ENCODE data around the gene MCM9.
"Not testable (repeated sequence)": the region's sequence is repeated elsewhere in the genome, so short reads cannot be mapped to it uniquely, and the experiment has no call there.

Gene MCM9

DNA sequence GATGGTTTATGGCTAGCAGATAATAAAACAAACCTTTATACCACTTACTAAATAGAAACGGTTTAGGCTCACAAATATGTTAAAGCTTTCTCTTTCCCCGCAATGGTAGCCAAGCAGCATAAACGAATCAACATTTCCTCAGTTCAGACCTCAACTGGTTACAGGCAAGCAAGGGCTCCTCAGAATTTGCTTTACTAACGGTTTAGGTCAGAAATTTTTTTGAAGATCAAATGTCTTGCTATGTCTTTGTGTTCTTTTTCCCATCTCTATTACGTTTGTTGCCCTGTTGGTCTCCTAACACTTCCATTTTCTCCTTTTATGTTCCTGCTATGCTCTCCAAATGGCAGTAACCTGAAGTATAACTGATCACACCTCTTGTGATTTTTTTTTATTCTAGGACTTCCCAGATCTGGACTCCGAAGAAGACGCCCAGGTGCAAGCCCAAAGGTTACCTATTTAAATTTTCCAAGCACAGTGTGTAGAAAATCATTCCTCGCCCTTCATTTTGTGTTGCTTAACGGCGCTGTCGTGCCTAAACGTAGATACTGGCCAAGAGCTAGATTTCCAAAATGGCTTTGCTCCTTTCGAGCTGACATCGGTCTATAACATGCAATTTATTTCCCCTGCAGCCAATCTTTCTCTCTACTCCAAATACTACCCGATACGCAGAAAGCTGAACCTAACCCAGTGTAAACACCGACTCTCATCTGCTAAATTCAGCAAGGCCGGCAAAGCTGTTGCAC, 41.7 kb downstream of the MCM9 start:
- DNase-seq (ENCODE audit: low spot score): peak; percentile 81

DNA sequence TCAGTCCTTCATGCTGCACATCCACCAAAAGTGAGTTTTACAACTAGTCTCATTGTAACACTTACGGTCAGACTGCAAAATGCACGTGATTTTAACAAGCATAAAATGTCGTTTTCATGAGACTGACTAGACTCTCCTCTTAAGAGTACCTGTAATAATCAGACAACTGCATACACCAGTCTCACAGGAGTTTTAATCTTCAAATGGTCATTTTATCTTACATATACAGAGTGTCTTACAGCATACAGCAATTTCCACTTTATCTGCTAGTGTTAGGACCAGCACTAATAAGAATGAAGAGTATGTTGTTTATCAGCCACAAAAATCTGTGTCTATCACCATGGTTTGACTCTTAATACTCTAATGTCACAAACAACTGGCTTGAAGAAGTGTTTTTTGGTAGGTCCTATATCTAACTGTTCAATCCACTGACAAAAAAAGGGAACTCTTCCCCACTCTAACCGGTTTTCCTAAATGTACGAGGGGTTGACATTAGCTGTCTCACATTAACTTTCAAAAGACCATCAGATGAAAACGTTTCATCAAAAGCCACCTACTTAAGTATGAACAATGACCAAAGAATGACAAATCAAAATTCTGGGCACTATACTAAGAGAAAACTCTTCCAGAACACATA, 42.5 kb downstream of the MCM9 start:
- DNase-seq (ENCODE audit: low spot score): peak; percentile 25

DNA sequence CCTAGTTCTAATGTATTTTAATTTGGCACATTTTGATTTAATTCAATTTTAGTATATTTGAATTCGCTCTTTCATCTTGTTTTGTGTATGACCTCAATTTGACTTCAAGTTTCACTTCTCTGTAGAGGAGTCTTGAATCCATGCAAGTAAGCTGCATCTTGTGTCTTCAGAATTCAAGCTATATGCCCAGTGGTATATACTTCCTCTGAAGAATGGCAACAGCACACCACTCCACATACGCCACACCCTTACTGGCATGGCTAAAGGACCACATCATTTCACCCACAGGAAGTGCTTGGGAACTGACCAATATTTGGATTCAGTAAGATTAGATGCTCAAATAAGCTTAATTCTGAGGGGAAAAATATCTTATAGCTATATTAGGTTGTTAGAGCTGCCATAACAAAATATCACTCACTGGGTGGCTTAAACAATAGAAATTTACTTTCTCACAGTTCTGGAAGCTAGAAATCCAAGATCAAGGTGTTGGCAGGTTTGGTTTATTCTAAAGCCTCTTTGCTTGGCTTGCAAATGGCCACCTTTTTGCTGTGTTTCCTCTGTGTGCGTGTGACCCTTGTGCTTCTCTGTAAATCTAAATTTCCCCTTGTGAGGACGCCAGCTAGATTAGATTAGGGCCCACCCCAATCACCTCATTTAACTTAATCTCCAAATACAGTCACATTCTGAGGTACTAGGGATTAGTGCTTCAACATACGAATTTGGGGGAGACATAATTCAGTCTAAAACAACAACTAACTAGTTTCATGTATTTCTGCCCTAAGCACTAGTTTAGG, 43.8 kb downstream of the MCM9 start:
- no peak for DNase-seq (ENCODE audit: low spot score)

DNA sequence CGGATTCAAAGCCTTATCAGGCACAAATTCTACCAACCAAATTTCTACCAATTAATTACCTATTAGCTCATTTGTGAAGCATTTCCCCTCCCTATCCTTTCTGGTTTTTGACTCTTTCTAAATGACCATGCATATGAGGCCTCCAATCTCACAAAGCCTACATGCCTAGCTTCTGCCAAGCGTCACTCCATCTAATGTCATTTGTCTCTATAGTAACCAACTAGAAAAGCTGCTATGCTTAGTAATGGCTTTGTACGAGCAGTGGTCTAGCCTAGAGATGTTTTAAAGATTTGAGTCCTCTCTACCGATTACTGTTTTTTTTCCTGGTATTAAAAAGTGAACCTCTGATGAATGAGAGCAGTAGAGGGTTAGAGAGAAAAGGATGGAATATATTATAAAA, 45.8 kb downstream of the MCM9 start:
- no peak for DNase-seq (ENCODE audit: low spot score)

DNA sequence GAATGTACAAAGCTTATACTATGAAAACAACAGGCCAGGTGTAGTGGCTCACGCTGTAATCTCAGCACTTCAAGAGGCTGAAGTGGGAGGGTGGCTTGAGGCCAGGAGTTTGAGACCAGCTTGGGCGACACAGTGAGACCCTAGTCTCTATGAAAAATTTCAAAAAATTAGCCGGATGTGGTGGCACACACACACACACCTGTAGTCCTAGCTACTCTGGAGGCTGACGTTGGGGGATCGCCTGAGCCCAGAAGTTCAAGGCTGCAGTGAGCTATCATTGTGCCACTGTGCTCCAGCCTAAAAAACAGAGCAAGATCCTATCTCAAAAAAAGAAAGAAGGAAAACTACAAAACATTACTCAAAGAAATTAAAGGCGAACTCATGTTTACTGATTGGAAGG, 48.3 kb downstream of the MCM9 start:
- no peak for DNase-seq (ENCODE audit: low spot score)

DNA sequence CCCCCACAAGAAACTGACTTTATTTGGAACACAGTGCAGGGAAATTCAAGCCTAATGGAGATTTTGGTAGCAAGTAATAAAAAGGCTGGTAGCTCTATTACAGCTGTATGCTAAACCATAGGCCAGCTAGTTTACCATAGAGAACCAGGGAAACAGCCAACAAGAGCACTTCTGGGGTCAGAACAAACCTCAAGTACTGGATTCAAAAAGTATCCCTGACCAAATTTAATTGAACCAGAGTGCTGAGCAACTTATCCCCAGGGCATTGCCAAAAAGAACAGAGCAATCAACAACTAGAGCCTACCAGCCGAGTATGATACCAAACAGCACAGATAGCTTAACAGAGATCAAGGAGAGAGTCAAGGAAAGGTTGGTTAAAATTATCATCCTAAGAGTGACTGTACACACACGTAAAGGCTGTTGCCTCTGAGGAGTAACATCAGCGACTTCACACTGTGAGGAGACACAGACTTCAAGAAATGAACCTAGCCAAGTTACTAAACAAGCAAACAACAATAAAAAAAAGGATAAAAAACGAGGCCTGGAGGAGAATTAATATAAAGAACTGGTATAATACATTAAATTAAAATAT, 52.5 kb downstream of the MCM9 start:
- DNase-seq (ENCODE audit: low spot score): no peak

DNA sequence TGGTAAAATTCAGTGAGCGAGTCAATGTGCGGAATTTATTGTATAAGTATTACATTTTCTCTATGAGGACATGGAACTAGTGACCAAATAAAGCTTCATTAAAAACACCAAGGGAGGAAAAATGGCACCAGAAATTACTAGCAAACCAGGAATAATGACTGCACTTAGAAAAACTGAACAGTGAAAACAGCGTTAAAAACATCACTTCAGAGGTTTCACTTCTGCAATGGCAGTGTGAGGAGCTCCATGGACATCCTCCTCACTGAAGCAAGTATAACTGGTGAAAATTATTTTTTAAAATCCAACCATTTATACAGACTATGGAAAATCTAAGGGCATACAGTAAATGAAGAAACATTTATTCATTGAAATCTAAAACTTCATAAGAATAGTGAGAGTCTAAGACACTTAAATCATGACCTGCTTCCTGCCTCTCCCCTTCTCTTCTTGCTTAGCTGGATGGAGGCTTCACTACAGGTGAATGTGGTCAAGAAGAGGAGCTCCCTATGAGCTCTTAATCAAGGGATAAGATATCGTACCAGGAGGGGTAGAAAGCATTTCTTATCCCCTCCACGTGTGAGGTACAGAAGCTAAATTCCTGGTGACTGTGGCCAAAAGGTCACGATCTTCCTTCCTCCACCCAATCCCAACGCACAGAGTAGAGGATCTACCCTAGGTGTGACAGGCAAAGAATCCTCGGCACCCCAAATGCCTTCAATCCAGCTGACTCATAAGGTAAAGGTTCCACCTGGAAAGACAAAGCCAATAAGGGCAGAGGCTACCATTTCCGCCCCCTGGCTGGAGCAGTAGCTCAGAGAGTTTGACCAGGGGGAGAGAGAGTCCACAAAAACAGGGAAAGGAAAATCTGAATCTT, 53.3 kb downstream of the MCM9 start:
- DNase-seq (ENCODE audit: low spot score): no peak

DNA sequence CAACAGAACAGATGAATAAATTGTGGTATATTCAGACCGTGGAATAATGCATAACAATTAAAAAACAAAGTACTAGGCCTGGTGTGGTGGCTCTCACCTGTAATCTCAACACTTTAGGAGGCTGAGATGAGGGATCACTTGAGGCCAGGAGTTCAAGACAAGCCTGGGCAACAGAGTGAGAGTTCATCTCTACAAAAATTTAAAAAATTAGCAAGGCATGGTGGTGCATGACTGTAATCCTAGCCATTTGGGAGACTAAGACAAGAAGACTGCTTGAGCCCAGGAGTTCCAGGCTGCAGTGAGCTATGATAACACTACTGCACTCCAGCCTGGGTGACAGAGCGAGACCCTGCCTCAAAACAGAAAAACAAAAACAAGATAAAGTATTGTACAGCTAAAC, 57.2 kb downstream of the MCM9 start:
- no peak for DNase-seq (ENCODE audit: low spot score)

DNA sequence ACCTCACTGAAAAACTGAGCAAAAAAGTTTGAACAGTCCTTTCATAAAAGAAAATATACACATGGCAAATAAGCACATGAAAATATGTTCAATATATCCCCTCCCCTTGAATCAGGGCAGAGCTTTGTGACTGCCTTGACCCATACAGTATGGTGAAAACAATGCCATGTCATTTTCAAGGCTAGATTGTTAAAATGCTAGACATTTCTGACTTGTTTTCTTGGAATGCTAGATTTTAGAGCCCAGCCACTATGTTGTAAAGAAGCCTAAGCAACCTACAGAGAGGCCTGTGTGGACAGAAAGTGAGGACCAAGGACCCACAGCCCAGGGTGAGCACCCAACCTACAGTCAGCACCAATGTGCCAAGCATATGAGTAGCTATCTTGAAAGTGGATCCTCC, 58.1 kb downstream of the MCM9 start:
- DNase-seq (ENCODE audit: low spot score): no peak

DNA sequence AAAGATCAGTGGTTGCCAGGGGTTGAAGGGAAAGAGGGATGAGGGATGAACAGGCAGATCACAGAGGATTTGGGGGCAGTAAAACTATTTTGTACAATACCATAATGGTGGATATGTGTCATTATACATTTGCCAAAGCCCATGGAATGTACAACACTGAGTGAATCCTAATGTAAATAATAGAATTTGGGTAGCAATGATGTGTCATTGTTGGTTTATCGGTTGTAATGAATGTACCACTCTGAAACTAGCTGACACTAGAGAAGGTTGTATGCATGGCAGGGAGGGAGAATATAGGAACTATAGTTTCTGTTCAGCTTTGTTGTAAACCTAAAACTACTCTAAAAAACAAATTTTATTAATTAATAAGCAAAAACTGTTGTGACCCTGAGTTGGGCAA, 58.8 kb downstream of the MCM9 start:
- DNase-seq (ENCODE audit: low spot score): no peak

DNA sequence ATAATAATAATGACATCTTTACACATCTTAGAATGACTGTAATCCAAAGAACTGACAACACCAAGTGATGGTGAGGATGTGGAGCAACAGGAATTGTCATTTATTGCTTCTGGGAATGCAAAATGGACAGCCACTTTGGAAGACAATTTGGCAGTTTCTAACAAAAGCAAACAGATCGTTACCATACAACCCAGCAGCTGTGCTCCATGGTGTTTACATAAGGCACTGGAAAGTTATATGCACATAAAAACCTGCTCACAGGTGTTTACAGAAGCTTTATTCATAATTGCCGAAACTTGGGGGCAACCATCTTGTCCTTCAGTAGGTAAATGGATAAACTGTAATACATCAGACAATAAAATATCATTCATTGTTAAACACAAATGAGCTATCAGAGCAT, 59.3 kb downstream of the MCM9 start:
- DNase-seq (ENCODE audit: low spot score): no peak

DNA sequence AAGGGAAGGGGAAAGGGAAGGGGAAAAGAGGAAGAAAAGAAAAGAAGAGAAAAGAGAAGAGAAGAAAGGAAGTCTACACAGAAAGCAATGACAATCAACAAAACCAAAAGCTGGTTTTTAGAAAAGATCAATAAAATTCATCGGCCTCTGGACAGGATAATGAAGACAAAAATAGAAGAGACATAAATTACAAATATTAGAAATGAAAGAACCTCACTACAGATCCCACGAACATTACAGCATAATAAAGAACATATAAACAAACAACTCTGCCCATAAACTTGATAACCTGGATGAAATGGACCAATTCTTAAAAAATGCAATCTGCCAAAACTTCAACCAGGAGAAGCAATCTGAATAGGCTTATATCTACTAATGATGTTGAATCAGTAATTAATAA, 61.7 kb downstream of the MCM9 start:
- DNase-seq (ENCODE audit: low spot score): no peak

DNA sequence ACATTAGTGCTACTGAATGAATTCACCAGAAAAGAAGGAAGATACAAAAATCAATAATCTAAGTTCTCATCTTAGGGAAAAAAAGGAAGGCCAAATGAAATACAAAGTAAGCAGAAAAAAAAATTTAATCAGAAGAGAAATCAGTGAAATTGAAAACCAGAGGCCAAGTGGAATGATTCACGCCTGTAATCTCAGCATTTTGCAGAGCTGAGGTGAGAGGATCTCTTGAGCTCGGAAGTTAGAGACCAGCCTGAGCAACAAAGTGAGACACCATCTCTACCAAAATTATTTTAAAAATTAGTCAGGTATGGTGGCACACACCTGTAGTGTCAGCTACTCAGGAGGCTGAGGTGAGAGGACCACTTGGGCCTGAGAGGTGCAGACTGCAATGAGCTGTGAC, 62.2 kb downstream of the MCM9 start:
- DNase-seq (ENCODE audit: low spot score): no peak

DNA sequence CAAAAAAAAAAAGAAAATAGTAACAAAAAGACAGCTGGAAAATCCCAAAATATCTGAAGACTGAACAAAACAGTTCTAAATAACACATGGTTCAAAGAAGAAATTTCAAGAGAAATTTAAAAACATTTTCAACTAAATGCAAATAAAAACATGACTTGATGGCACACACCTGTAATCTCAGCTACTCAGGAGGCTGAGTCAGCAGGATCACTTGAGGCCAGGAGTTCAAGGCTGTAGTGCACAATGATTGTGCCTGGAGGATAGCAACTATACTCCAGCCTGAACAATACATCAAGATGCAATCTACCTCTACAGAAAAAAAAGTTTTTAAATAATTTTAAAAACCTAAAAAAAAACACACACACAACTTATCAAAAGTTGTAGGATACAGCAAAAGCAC, 62.6 kb downstream of the MCM9 start:
- DNase-seq (ENCODE audit: low spot score): no peak

DNA sequence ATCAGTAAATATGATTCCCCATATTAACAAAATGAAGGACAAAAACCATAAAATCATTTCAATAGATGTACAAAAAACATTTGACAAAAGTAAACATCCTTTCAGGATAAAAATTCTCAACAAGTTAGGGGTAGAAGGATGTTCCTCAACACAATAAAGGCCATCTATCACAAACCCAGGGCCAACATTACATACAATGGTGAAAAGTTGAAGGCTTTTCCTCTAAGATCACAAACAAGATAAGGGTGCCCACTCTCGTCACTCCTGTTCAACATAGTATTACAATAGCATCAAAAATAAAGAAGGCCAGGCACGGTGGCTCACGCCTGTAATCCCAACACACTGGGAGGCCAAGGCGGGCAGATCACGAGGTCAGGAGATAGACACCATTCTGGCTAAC, 63.6 kb downstream of the MCM9 start:
- DNase-seq (ENCODE audit: low spot score): no peak

DNA sequence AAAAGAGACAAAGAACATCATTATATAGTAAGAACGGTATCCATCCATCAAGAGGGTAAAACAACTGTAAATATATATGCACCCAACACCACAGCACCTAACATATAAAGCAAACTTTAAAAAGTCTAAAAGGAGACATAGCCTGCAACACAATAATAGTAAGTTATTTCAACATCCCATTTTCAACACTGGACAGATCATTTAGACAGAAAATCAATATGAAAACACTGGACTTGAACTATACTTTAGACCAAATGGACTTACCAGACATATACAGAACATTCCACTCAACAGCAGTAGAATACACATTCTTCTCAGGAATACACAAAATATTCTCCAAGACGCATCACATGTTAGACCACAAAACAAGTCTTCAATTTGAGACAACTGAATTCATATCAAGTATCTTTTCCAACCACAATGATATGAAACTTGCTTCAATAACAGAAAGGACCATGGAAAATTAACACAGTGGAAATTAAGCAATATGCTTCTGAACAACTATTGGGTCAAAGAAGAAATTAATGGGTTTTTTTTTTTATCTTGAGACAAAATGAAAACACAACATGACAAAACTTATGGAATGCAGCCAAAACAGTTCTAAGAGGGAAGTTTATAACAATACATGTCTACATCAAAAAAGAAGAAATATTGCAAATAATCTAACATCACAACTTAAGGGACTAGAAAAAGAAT, 64.9 kb downstream of the MCM9 start:
- no peak for DNase-seq (ENCODE audit: low spot score)

DNA sequence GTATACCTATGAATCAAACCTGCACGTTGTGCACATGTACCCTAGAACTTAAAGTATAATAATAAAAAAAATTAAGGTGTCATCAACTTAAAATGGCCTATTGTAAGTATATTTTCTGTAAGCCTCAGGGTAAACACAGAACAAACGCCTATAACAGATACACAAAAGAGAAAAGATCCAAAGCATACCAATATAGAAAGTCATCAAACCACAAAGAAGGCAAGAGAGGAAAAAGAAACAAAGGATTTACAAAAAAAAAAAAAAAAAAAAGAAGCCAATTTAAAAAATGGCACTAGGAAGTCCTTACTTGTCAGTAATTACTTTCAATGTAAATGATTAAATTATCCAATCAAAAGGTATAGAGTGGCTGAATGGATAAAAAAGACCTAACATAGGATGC, 65.6 kb downstream of the MCM9 start:
- DNase-seq (ENCODE audit: low spot score): peak; percentile 8

DNA sequence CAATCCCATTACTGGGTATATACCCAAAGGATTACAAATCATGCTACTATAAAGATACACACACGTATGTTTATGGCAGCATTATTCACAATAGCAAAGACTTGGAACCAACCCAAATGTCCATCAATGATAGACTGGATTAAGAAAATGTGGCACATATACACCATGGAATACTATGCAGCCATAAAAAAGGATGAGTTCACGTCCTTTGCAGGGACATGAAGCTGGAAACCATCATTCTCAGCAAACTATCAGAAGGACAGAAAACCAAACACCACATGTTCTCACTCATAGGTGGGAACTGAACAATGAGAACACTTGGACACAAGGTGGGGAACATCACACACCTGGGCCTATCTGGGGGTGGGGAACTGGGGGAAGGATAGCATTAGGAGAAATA, 66.1 kb downstream of the MCM9 start:
- DNase-seq (ENCODE audit: low spot score): not testable (repeated sequence)

DNA sequence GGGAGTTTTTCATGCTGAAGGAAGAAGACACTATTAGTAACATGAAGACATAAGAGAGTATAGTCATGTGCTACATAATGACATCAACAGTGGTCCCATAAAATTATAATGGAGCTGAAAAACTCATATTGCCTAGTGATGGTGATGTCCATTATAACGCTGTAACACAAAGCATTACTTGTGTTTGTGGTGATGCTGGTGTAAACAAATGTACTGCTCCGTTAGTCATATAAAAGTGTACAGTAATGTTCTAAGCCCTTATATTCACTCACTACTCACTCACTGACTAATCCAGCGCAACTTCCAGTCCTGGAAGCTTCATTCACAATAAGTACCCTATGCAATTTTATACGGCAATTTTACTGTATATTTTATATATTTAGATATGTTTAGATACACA, 67.8 kb downstream of the MCM9 start:
- DNase-seq (ENCODE audit: low spot score): no peak

DNA sequence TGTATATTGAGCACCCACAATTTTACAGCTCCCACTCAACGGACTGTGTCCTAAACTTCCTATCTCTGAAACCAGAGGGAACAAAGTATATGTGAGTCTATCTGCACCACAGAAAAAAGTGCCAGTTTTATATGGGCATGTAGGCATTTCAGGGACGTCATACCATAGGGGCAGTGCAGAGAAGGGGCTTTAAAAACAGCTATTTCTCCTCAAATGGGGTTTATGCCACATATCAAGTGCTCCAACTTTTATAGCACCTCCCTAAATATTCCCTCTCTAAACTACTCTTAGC, 69.9 kb downstream of the MCM9 start:
- no peak for DNase-seq (ENCODE audit: low spot score)

DNA sequence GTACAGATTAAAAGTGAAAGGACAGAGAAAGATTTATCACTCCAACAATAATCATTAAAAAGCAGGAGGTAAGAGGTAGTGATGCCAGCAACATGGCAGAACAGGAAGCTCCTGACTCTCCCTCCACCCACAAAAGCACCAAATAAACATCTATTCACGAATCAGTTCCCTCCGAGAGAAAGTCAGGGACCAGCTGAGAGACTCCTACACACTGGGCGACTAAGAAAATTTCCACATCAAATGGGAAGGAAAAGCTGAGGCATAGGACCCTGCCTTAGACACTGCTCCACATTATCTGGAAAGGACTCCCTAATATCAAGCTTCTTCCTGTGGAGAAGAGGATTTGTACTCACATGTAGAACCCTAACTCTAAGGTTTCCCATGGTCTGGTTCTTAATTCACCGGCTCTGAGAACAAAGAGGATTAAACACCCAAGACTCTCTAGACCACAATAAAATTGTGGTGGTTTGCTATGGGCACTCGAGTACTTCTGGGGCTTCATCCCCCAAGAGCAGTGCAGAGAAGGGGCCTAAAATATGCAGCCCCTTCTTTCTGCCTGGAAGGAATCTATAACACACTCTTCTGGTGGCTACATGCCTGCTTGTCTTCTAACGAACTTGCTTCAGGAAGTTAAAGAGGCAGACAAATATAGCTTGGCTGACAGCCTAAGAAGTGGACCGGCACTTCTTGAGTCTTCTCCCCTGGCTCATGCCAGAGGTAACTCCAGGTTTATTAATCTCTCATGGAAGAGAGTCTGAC, 70.4 kb downstream of the MCM9 start:
- DNase-seq (ENCODE audit: low spot score): no peak
